ENCODE results near the gene SP5.

Gene SP5

GRCh38 chr2:170681311-170681710 lies 33.8 kb upstream of the SP5 start:
- no peak for TF ChIP-seq REST (IDR thresholded peaks at IDR 0.05; ENCODE audit: insufficient read depth in 1 of 2, low read depth in 2 of 2, low read length in 2 of 2)
- no peak for TF ChIP-seq TAF1 (IDR thresholded peaks at IDR 0.05; ENCODE audit: borderline replicate concordance, insufficient read depth, low read length)
- TF ChIP-seq FOXP2 (optimal IDR thresholded peaks at IDR 0.05; ENCODE audit: borderline replicate concordance, extremely low read depth, extremely low read length, insufficient read depth), result no peak
- no peak for TF ChIP-seq POLR2AphosphoS5 (IDR thresholded peaks at IDR 0.05; ENCODE audit: low read depth, low read length)
- TF ChIP-seq SIN3A (IDR thresholded peaks at IDR 0.05; ENCODE audit: borderline replicate concordance, insufficient read depth, low read length), result no peak

- TF ChIP-seq TAF1 (IDR thresholded peaks at IDR 0.05; ENCODE audit: borderline replicate concordance, insufficient read depth, low read length), result no peak
- TF ChIP-seq REST (IDR thresholded peaks at IDR 0.05; ENCODE audit: insufficient read depth in 1 of 2, low read depth in 2 of 2, low read length in 2 of 2), result no peak
- TF ChIP-seq FOXP2 (optimal IDR thresholded peaks at IDR 0.05; ENCODE audit: borderline replicate concordance, extremely low read depth, extremely low read length, insufficient read depth), result no peak
- no peak for TF ChIP-seq POLR2AphosphoS5 (IDR thresholded peaks at IDR 0.05; ENCODE audit: low read depth, low read length)
- no peak for TF ChIP-seq SIN3A (IDR thresholded peaks at IDR 0.05; ENCODE audit: borderline replicate concordance, insufficient read depth, low read length)
These were observed 29.5 kb upstream of the SP5 start for GRCh38 chr2:170685591-170685990.

GRCh38 chr2:170689481-170689880 lies 25.7 kb upstream of the SP5 start:
- TF ChIP-seq TAF1 (IDR thresholded peaks at IDR 0.05; ENCODE audit: borderline replicate concordance, insufficient read depth, low read length) (no peak), POLR2AphosphoS5 (IDR thresholded peaks at IDR 0.05; ENCODE audit: low read depth, low read length) (no peak), REST (IDR thresholded peaks at IDR 0.05; ENCODE audit: insufficient read depth in 1 of 2, low read depth in 2 of 2, low read length in 2 of 2) (no peak), FOXP2 (optimal IDR thresholded peaks at IDR 0.05; ENCODE audit: borderline replicate concordance, extremely low read depth, extremely low read length, insufficient read depth) (no peak), SIN3A (IDR thresholded peaks at IDR 0.05; ENCODE audit: borderline replicate concordance, insufficient read depth, low read length) (no peak)

GRCh38 chr2:170690640-170691039 lies 24.5 kb upstream of the SP5 start:
- TF ChIP-seq FOXP2 (optimal IDR thresholded peaks at IDR 0.05; ENCODE audit: borderline replicate concordance, extremely low read depth, extremely low read length, insufficient read depth), result no peak
- TF ChIP-seq SIN3A (IDR thresholded peaks at IDR 0.05; ENCODE audit: borderline replicate concordance, insufficient read depth, low read length), result no peak
- no peak for TF ChIP-seq POLR2AphosphoS5 (IDR thresholded peaks at IDR 0.05; ENCODE audit: low read depth, low read length)
- no peak for TF ChIP-seq TAF1 (IDR thresholded peaks at IDR 0.05; ENCODE audit: borderline replicate concordance, insufficient read depth, low read length)
- TF ChIP-seq REST (IDR thresholded peaks at IDR 0.05; ENCODE audit: insufficient read depth in 1 of 2, low read depth in 2 of 2, low read length in 2 of 2), result no peak

GRCh38 chr2:170694316-170694715 lies 20.8 kb upstream of the SP5 start:
- TF ChIP-seq TAF1 (IDR thresholded peaks at IDR 0.05; ENCODE audit: borderline replicate concordance, insufficient read depth, low read length) (no peak), FOXP2 (optimal IDR thresholded peaks at IDR 0.05; ENCODE audit: borderline replicate concordance, extremely low read depth, extremely low read length, insufficient read depth) (no peak), SIN3A (IDR thresholded peaks at IDR 0.05; ENCODE audit: borderline replicate concordance, insufficient read depth, low read length) (no peak), REST (IDR thresholded peaks at IDR 0.05; ENCODE audit: insufficient read depth in 1 of 2, low read depth in 2 of 2, low read length in 2 of 2) (no peak), POLR2AphosphoS5 (IDR thresholded peaks at IDR 0.05; ENCODE audit: low read depth, low read length) (no peak)

All from PFSK-1 (cell line).